ENCODE data around the gene MCM6.
"Not testable (repeated sequence)": the region's sequence is repeated elsewhere in the genome, so short reads cannot be mapped to it uniquely, and the experiment has no call there.

MCM6 gene

GRCh38 chr2:135876066-135876711 lies at the start of gene MCM6:
Gene MCM6, minus strand, starts transcription at chr2:135876443. Its CDS starts 78 bp downstream, at chr2:135876365.
- DNase-seq (ENCODE audit: low spot score), result peak; percentile 93

- no peak for DNase-seq (ENCODE audit: low spot score)
Observed at GRCh38 chr2:135925571-135925970, 49.3 kb upstream of the MCM6 start.

- no peak for DNase-seq (ENCODE audit: low spot score)
Observed at GRCh38 chr2:135916207-135916606, 40.0 kb upstream of the MCM6 start.

- no peak for DNase-seq (ENCODE audit: low spot score)
Observed at GRCh38 chr2:135914485-135914884, 38.2 kb upstream of the MCM6 start.

GRCh38 chr2:135913727-135914365 lies 37.6 kb upstream of the MCM6 start:
- DNase-seq (ENCODE audit: low spot score), result no peak

- DNase-seq (ENCODE audit: low spot score), result no peak
Observed at GRCh38 chr2:135909976-135910375, 33.7 kb upstream of the MCM6 start.

- no peak for DNase-seq (ENCODE audit: low spot score)
Observed at GRCh38 chr2:135905679-135906078, 29.4 kb upstream of the MCM6 start.

GRCh38 chr2:135904341-135904989 lies 28.2 kb upstream of the MCM6 start:
- DNase-seq (ENCODE audit: low spot score), result no peak

GRCh38 chr2:135903650-135904049 lies 27.4 kb upstream of the MCM6 start:
- no peak for DNase-seq (ENCODE audit: low spot score)

GRCh38 chr2:135899567-135899966 lies 23.3 kb upstream of the MCM6 start:
- DNase-seq (ENCODE audit: low spot score), result no peak

- no peak for DNase-seq (ENCODE audit: low spot score)
Observed at GRCh38 chr2:135898234-135898786, 22.1 kb upstream of the MCM6 start.

GRCh38 chr2:135894930-135895329 lies 18.7 kb upstream of the MCM6 start:
- DNase-seq (ENCODE audit: low spot score), result no peak

- no peak for DNase-seq (ENCODE audit: low spot score)
Observed at GRCh38 chr2:135893374-135893794, 17.1 kb upstream of the MCM6 start.

GRCh38 chr2:135890835-135891234 lies 14.6 kb upstream of the MCM6 start:
- DNase-seq (ENCODE audit: low spot score), result no peak

- DNase-seq (ENCODE audit: low spot score), result no peak
Observed at GRCh38 chr2:135890149-135890548, 13.9 kb upstream of the MCM6 start.

GRCh38 chr2:135888587-135888986 lies 12.3 kb upstream of the MCM6 start:
- not testable (repeated sequence) for DNase-seq (ENCODE audit: low spot score)

- DNase-seq (ENCODE audit: low spot score), result no peak
Observed at GRCh38 chr2:135885709-135886108, 9.5 kb upstream of the MCM6 start.

- no peak for DNase-seq (ENCODE audit: low spot score)
Observed at GRCh38 chr2:135882415-135882814, 6.2 kb upstream of the MCM6 start.

- DNase-seq (ENCODE audit: low spot score), result not testable (repeated sequence)
Observed at GRCh38 chr2:135876770-135877169, 527 bp upstream of the MCM6 start.

- peak; percentile 40 for DNase-seq (ENCODE audit: low spot score)
Observed at GRCh38 chr2:135875491-135876065, 665 bp downstream of the MCM6 start.

GRCh38 chr2:135874777-135875365 lies 1.4 kb downstream of the MCM6 start:
- DNase-seq (ENCODE audit: low spot score), result no peak

GRCh38 chr2:135870571-135870970 lies 5.7 kb downstream of the MCM6 start:
- DNase-seq (ENCODE audit: low spot score), result no peak
